GM13976 (cell line): Measurements from ENCODE around the gene MGST3.
A peak's percentile ranks its signal among the peaks of the same experiment; 100 is the strongest.

Source experiments
- DNase-seq: peaks from one replicate; pipeline ENCODE4 v3.0.0; 2012; ENCODE audit warnings: low spot score
- in situ Hi-C: fragments of 300-500 bp; cut with MboI; formaldehyde crosslinking; loops from one replicate; pipeline ENCODE4 v1.12.0; 2022; ENCODE audit warnings: low sequenced_read_pairs, mixed read lengths, inconsistent platforms; ENCODE audit not compliant: unreplicated experiment
- TF ChIP-seq, protein P1 (sequence below): IDR thresholded peaks from 2 replicates; pipeline ENCODE4 v1.5.1; 2012; ENCODE audit warnings: borderline replicate concordance, mild to moderate bottlenecking; ENCODE audit not compliant: insufficient read depth; ENCODE audit errors: extremely low read depth, missing control alignments, control extremely low read depth

The MGST3 gene

DNA sequence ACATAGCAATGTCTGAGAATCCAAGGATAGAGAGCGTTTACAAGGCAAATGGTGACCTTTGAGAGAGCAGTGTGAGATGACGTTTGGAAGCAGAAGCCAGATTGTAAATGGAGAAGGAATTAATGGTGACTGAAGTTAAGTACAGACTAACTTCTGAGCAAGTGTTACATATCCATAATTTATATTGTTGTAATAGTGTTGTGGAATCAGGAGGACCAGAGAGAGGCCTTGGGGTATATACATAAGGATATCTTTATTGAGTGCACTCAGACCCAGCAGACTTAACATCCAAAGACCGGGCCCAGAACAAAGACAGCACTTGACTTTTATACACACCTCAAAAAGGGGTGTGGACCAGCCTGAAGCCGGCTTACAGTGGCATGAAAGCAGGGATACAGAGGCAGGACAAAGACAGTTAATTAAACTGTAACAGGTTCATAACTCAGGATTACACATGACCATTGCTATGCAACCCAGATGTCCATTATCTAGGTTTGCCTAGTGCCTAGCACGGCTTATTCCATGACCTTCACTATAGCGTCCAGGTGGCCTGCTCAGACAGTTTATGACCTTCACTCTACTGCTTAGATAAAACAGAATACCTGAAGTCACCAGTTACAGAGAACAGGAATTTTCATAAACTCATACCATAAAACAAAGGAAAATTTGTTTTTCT, 2.7 kb upstream of the MGST3 start:
- in situ Hi-C loops, result no loop called here
- DNase-seq, result no peak
- TF ChIP-seq, protein P1, sequence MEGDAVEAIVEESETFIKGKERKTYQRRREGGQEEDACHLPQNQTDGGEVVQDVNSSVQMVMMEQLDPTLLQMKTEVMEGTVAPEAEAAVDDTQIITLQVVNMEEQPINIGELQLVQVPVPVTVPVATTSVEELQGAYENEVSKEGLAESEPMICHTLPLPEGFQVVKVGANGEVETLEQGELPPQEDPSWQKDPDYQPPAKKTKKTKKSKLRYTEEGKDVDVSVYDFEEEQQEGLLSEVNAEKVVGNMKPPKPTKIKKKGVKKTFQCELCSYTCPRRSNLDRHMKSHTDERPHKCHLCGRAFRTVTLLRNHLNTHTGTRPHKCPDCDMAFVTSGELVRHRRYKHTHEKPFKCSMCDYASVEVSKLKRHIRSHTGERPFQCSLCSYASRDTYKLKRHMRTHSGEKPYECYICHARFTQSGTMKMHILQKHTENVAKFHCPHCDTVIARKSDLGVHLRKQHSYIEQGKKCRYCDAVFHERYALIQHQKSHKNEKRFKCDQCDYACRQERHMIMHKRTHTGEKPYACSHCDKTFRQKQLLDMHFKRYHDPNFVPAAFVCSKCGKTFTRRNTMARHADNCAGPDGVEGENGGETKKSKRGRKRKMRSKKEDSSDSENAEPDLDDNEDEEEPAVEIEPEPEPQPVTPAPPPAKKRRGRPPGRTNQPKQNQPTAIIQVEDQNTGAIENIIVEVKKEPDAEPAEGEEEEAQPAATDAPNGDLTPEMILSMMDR, result no peak

DNA sequence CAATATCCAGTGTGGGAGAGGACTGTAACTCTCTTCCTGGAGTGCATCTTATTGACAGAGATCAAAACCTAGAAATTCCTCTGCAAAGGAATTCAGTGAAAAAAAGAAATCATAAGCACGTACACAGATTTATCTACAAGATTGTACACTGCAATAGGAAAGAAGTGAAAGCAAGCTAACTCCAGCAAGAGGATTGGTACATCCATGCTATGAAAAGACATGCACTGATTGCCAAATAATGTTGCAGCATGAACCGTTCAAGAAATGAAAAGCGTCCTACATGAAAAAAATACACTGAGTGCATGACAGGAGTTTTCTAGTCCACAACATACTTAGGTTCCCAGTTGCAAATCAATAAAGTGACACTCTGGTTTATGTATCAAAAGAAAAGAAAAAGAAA, 1.9 kb upstream of the MGST3 start:
- TF ChIP-seq, protein P1, result no peak
- in situ Hi-C loops, result no loop called here

DNA sequence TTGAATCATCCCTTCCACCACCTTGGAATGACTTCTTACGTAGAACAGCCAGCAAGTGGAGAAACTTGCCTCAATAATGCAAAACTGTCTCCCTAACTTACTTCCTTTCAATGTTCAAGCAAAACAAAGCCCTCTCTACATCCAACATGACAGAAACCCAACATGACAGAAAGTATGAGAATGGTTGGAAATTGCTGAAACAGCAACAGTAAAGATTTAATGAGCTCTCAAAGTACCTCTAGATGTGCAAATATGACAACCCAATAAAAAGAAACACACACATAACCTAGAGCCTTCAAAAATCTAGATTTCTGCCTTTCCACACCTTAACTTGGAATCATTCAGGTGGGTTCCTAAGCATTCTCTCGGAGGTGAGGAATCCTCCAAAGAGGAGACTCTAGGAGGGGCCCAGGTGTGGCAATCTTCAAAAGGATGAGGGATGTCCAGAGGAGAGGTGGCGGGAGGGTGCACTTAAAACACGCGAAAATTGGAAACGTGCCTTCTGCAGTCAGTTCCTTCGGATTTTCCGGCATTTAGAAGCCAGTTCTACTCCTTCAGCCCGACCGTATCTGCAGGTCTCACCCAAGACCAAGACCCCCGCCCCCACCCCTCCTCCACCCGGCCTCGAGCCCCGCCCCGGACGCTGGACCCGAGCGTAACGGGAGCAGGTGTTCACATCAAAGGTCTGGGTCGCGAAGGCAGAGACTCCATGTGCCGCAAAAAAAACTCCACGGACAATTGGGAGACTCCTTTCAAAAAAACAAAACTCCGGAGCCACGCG, 996 bp upstream of the MGST3 start:
- in situ Hi-C loops, result no loop called here
- no peak for DNase-seq
- TF ChIP-seq, protein P1, result no peak

More for the DNA sequence above, 1.9 kb upstream of the MGST3 start:
- DNase-seq, result no peak

DNA sequence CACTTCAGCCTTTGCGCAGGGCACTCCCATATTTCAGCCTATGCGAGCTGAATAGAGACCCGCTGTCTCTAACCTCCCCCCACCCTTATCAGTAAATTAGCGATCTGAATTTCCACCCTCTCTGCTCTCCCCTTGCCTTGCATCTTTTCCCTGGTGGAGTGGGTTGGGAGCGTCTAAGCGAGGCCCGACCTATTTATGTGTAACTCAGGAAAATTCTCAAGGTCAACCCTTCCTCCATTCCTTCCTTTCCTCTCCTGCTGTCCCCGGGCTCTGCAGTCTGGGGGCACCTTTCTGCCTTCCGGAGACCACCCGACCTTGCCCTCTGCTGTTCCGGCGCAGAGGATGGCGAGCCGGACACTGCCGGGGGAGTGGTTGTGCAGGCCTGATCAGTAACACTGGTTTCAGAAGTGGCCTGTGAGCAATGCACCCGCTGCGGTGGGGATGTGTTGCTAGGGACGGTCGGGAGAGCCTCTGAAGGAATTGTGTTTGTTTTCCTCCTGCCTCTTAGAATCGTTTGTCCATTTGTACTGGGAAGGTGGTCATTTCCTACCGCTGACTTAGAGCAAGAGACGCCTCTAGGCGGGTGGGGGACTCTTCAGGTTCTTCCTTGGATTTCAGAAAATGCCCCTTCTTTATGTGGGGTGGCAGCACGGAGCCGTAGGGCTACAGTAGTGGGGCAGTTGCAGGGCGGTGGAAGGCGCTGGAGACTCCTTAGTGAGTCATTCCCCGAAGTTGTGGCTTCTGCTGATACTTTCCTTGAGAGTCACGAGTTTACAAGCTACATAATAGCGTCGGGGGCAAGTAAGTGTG, 513 bp downstream of the MGST3 start:
- DNase-seq, result peak; percentile 31
- in situ Hi-C loops, result no loop called here
- TF ChIP-seq, protein P1, result no peak

- TF ChIP-seq, protein P1, result no peak
- in situ Hi-C loops, result no loop called here
- no peak for DNase-seq
These were observed 1.1 kb downstream of the MGST3 start for GRCh38 chr1:165632152-165632469.

GRCh38 chr1:165632491-165632890, 1.5 kb downstream of the MGST3 start:
- no peak for DNase-seq
- TF ChIP-seq, protein P1, result no peak
- in situ Hi-C loops, result no loop called here
